Trophoblast cell (in vitro differentiated cells and primary cell): ENCODE data around the gene SIM2.

Source experiments
- DNase-seq, 2 donors: peaks; one replicate each; pipeline ENCODE4 v3.0.0-alpha.2; 2016
- H2AFZ ChIP-seq: 2 replicates; pipeline ENCODE4 v1.6.1; 2013; ENCODE audit warnings: low read length, moderate library complexity, mild to moderate bottlenecking; ENCODE audit not compliant: insufficient read depth, poor library complexity
- H2AK5ac ChIP-seq: 2 replicates; pipeline ENCODE4 v1.6.1; 2013; ENCODE audit warnings: mild to moderate bottlenecking, low read length
- H2BK120ac ChIP-seq: 2 replicates; pipeline ENCODE4 v1.6.1; 2013; ENCODE audit warnings: low read length, mild to moderate bottlenecking, moderate library complexity; ENCODE audit not compliant: insufficient read depth, poor library complexity
- H2BK12ac ChIP-seq: 2 replicates; pipeline ENCODE4 v1.6.1; 2013; ENCODE audit warnings: mild to moderate bottlenecking, low read length, moderate library complexity
- H2BK5ac ChIP-seq: 2 replicates; pipeline ENCODE4 v1.6.1; 2013; ENCODE audit warnings: low read length, low read depth, moderate library complexity, mild to moderate bottlenecking; ENCODE audit not compliant: poor library complexity
- H3K14ac ChIP-seq: 2 replicates; pipeline ENCODE4 v1.6.1; 2013; ENCODE audit warnings: mild to moderate bottlenecking, low read length
- H3K18ac ChIP-seq: 2 replicates; pipeline ENCODE4 v1.6.1; 2013; ENCODE audit warnings: mild to moderate bottlenecking, low read length
- H3K23ac ChIP-seq: 2 replicates; pipeline ENCODE4 v1.6.1; 2013; ENCODE audit warnings: low read length
- H3K27ac ChIP-seq: 2 replicates; pipeline ENCODE4 v1.5.1; 2013; ENCODE audit warnings: low read depth, mild to moderate bottlenecking, inconsistent platforms, low read length, moderate library complexity
- H3K27me3 ChIP-seq: 2 replicates; pipeline ENCODE4 v1.6.1; 2013; ENCODE audit warnings: inconsistent platforms, mild to moderate bottlenecking, low read length, moderate library complexity; ENCODE audit not compliant: insufficient read depth
- H3K36me3 ChIP-seq, 2 experiments: 1 replicate in 1 of 2; 2 replicates in 1 of 2; pipeline ENCODE4 v1.6.1; 2013; ENCODE audit warnings: low read length in 2 of 2, mild to moderate bottlenecking in 2 of 2, moderate library complexity in 1 of 2; ENCODE audit not compliant: insufficient read depth in 2 of 2, control insufficient read depth in 1 of 2
- H3K4ac ChIP-seq: 2 replicates; pipeline ENCODE4 v1.6.1; 2013; ENCODE audit warnings: low read depth, mild to moderate bottlenecking, low read length, moderate library complexity
- H3K4me1 ChIP-seq, 2 experiments: 1 replicate in 1 of 2; 2 replicates in 1 of 2; pipeline ENCODE4 v1.6.1; 2013; ENCODE audit warnings: low read length in 2 of 2, mild to moderate bottlenecking in 2 of 2, moderate library complexity in 1 of 2; ENCODE audit not compliant: insufficient read depth in 2 of 2, control insufficient read depth in 1 of 2
- H3K4me2 ChIP-seq: 2 replicates; pipeline ENCODE4 v1.6.1; 2013; ENCODE audit warnings: inconsistent platforms, mild to moderate bottlenecking, low read length, moderate library complexity
- H3K4me3 ChIP-seq: 2 replicates; pipeline ENCODE4 v1.5.1; 2013; ENCODE audit warnings: mild to moderate bottlenecking, low read depth, low read length, inconsistent platforms
- H3K79me1 ChIP-seq: one replicate; pipeline ENCODE4 v1.6.1; 2013; ENCODE audit warnings: low read length
- H3K79me2 ChIP-seq: 2 replicates; pipeline ENCODE4 v1.6.1; 2013; ENCODE audit warnings: low read length, mild to moderate bottlenecking; ENCODE audit not compliant: control insufficient read depth, insufficient read depth, poor library complexity
- H3K9ac ChIP-seq: 2 replicates; pipeline ENCODE4 v1.6.1; 2013; ENCODE audit warnings: mild to moderate bottlenecking, low read length
- H3K9me3 ChIP-seq: 2 replicates; pipeline ENCODE4 v1.6.1; 2013; ENCODE audit warnings: low read depth, mild to moderate bottlenecking, control low read depth, inconsistent platforms, low read length; ENCODE audit not compliant: insufficient read depth
- H4K12ac ChIP-seq: 2 replicates; pipeline ENCODE4 v1.6.1; 2013; ENCODE audit warnings: low read depth, mild to moderate bottlenecking, low read length, moderate library complexity
- H4K8ac ChIP-seq: 2 replicates; pipeline ENCODE4 v1.6.1; 2013; ENCODE audit warnings: low read depth, mild to moderate bottlenecking, low read length, moderate library complexity
- H4K91ac ChIP-seq: one replicate; pipeline ENCODE4 v1.6.1; 2013; ENCODE audit warnings: low read depth, mild to moderate bottlenecking, low read length, moderate library complexity
- WGBS: extraction: QIAGEN DNeasy Blood & Tissue Kit; methylation state at CpG from one replicate; pipeline ENCODE4 v1.1.7; 2013; ENCODE audit warnings: missing lambda C conversion rate; ENCODE audit not compliant: insufficient read length, insufficient coverage; ENCODE audit errors: extremely low coverage; 5-methylcytosine and 5-hydroxymethylcytosine counted together

The SIM2 gene

DNA sequence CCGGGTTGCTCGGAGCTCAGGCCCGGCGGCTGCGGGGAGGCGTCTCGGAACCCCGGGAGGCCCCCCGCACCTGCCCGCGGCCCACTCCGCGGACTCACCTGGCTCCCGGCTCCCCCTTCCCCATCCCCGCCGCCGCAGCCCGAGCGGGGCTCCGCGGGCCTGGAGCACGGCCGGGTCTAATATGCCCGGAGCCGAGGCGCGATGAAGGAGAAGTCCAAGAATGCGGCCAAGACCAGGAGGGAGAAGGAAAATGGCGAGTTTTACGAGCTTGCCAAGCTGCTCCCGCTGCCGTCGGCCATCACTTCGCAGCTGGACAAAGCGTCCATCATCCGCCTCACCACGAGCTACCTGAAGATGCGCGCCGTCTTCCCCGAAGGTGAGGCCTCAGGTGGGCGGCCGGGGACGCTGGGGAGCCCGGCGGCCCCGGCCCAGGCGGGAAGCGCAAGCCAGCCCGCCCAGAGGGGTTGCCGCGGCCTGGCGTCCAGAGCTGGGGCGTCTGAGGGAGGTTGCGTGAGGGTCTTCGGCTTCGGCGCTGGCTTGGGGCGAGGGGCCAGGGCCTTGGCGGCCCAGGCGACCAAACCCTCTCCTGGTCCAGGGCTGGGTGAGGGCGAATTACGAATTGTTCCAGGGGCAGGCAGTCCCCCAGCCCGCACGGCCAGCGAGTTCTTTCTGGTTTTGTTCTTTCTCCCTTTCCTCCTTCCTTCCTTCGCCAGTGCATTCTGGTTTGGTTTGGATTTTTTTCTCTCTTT, 805 bp downstream of the SIM2 start:
- Histone ChIP-seq H2AK5ac (no peak overlapping the region), H3K4me2 (peak overlapping the region; percentile 63), H3K79me2 (no peaks in the 10 kb centered on the region), H3K14ac (no peak overlapping the region), H3K27me3 (peaks cover 97% of the 10 kb centered on the region), H2BK12ac (no peak overlapping the region), H4K91ac (no peak overlapping the region), H3K18ac (no peak overlapping the region), H3K27ac (no peak overlapping the region), H2BK5ac (no peak overlapping the region), H3K4me1 (peaks cover 12 to 21% of the 10 kb centered on the region in 2 experiments), H3K36me3 (no peaks in the 10 kb centered on the region), H2BK120ac (no peak overlapping the region), H4K8ac (no peak overlapping the region), H3K4ac (no peak overlapping the region), H3K79me1 (no peaks in the 10 kb centered on the region), H2AFZ (no peak overlapping the region), H3K4me3 (no peak overlapping the region), H4K12ac (no peak overlapping the region), H3K9ac (no peak overlapping the region), H3K23ac (no peak overlapping the region), H3K9me3 (peaks cover 9% of the 10 kb centered on the region)
- peak in 1 of 2 donors; percentile 22 for DNase-seq
- no CpG with 5 or more reads among the region's 67 CpGs for WGBS

DNA sequence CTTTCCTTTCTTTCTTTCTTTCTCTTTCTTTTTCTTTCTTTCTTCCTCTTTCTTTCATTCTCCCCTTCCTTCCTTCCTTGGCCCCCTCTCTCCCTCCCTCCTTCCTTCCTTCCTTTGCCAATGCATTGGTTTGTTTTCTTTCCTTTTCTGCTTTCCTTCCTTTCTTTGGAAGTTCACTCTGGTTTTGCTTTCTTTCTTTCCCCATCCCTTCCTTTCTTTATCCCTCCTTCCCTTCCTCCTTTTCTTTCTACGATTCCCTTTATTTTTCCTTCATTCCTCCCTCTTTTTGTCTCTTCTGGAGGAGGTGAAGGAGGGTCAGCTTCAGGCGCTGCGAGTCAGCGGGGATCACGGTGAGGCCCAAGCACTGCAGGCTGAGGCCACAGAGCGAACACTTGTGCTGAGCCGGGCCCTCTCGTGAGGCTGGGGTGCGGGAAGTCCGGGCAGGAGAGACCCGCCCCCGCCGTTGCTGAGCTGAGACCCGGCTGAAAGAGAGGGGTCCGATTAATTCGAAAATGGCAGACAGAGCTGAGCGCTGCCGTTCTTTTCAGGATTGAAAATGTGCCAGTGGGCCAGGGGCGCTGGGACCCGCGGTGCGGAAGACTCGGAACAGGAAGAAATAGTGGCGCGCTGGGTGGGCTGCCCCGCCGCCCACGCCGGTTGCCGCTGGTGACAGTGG, 1.5 kb downstream of the SIM2 start:
- Histone ChIP-seq H3K18ac (no peak overlapping the region), H3K4me1 (peaks cover 12 to 21% of the 10 kb centered on the region in 2 experiments), H3K79me2 (no peaks in the 10 kb centered on the region), H3K9me3 (peaks cover 9% of the 10 kb centered on the region), H3K27ac (no peak overlapping the region), H2BK5ac (no peak overlapping the region), H4K91ac (no peak overlapping the region), H3K4me3 (no peak overlapping the region), H2AK5ac (no peak overlapping the region), H2BK120ac (no peak overlapping the region), H3K27me3 (peaks cover 98% of the 10 kb centered on the region), H3K14ac (no peak overlapping the region), H3K79me1 (no peaks in the 10 kb centered on the region), H3K36me3 (no peaks in the 10 kb centered on the region), H3K23ac (no peak overlapping the region), H4K12ac (no peak overlapping the region), H3K9ac (no peak overlapping the region), H3K4ac (no peak overlapping the region), H2AFZ (no peak overlapping the region), H4K8ac (no peak overlapping the region), H3K4me2 (peak overlapping the region; percentile 21), H2BK12ac (no peak overlapping the region)
- no peak for DNase-seq
- WGBS: 100% methylated on average over 1 of the region's 30 CpGs

DNA sequence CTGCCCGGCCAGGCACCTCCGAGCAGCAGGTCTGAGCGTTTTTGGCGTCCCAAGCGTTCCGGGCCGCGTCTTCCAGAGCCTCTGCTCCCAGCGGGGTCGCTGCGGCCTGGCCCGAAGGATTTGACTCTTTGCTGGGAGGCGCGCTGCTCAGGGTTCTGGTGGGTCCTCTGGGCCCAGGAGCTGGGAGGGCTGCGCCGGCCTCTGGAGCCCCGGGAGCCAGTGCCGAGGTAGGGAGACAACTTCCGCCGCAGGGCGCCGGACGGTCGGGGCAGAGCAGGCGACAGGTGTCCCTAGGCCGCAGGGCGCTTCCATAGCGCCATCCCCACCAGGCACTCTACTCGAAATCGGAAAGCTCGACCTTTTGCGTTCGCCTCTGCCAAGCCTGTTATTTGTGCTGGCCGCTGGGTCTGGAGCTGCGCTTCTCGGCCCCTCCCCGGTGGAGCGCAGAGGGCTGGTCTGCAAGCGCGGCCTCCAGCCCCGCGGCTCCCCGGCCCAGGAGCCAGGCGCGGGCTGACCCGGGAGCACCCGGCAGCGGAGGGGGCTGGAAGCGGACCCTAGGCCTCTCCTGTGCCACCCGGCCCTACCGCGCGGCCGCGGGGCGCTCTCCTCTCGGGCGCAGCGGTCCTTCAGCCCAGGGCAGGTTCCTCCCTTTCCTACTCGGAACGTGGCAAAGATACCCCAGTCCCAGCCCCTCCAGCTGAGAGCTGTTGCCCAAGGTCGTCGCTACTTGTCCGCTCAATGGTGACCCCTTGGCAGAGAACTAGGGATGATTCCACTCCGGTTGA, 2.2 kb downstream of the SIM2 start:
- H4K12ac ChIP-seq: no peak overlapping the region
- no peak overlapping the region for H2AK5ac ChIP-seq
- no peak overlapping the region for H2AFZ ChIP-seq
- H3K4me3 ChIP-seq: no peak overlapping the region
- WGBS: no CpG with 5 or more reads among the region's 65 CpGs
- H3K36me3 ChIP-seq: no peaks in the 10 kb centered on the region
- DNase-seq: no peak
- no peak overlapping the region for H3K9ac ChIP-seq
- peak overlapping the region; percentile 21 for H3K4me2 ChIP-seq
- no peaks in the 10 kb centered on the region for H3K79me2 ChIP-seq
- H3K14ac ChIP-seq: no peak overlapping the region
- H3K4ac ChIP-seq: no peak overlapping the region
- no peaks in the 10 kb centered on the region for H3K79me1 ChIP-seq
- no peak overlapping the region for H3K23ac ChIP-seq
- H4K91ac ChIP-seq: no peak overlapping the region
- peaks cover 12 to 21% of the 10 kb centered on the region in 2 experiments for H3K4me1 ChIP-seq
- H2BK120ac ChIP-seq: no peak overlapping the region
- peaks cover 98% of the 10 kb centered on the region for H3K27me3 ChIP-seq
- peaks cover 13% of the 10 kb centered on the region for H3K9me3 ChIP-seq
- no peak overlapping the region for H4K8ac ChIP-seq
- no peak overlapping the region for H2BK5ac ChIP-seq
- H3K18ac ChIP-seq: no peak overlapping the region
- H3K27ac ChIP-seq: no peak overlapping the region
- H2BK12ac ChIP-seq: no peak overlapping the region

DNA sequence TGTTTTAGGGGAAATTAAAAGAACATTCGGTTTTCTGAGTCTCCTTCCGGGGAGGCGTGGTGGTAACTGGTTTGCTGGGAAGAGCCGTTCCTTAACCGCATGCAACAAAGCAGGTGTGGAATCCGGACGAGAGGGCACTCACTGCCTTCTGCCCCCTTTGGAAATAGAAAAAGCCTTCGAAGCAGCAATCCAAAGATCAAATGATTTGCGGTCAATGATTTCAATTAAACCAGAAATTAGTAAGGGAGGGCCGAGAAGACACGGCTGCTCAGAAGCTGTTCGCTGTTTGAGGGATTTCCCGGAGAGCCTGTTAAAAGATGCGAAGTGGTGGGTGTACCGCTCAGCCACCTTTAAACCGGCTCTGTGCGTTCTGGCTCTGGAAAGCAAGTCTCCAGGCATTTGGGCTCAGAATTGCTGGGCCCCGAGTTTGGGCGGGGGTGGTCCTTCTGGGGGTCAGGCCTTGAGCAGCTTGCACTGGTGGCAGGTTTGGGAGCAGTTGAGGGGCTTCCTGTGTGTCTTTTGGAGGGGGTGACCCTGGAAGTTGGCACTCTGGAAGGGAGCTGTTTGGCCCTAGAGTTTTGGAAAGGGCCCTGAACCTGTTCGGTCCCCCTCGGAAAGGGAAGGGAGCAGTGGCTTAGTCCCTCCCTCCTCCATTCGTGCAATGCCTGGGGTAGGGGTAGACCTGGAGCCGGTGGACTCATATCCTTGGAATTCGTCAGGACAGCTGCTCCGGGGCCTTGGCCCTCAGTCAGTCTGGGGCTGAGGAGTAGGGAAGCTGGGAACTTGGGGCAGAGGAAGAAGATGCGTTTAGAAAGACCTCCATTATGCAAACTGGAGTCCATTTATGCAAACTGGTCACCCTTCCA, 3.1 kb downstream of the SIM2 start:
- Histone ChIP-seq H3K14ac (no peak overlapping the region), H4K91ac (no peak overlapping the region), H3K27ac (no peak overlapping the region), H3K36me3 (no peaks in the 10 kb centered on the region), H2BK12ac (no peak overlapping the region), H4K8ac (no peak overlapping the region), H3K79me2 (no peaks in the 10 kb centered on the region), H3K4ac (no peak overlapping the region), H3K23ac (no peak overlapping the region), H3K79me1 (no peaks in the 10 kb centered on the region), H2BK120ac (no peak overlapping the region), H2AFZ (no peak overlapping the region), H3K4me3 (no peak overlapping the region), H3K9me3 (peaks cover 10% of the 10 kb centered on the region), H3K18ac (no peak overlapping the region), H3K4me2 (peak overlapping the region; percentile 15), H3K9ac (no peak overlapping the region), H2BK5ac (no peak overlapping the region), H4K12ac (no peak overlapping the region), H3K4me1 (peaks cover 12 to 21% of the 10 kb centered on the region in 2 experiments), H2AK5ac (no peak overlapping the region), H3K27me3 (peaks cover 98% of the 10 kb centered on the region)
- WGBS: no CpG with 5 or more reads among the region's 26 CpGs
- peak; percentile 36 to 63 for DNase-seq
